HG03342 (cell line): Measurements from ENCODE around the gene PAN2.
"Not testable (repeated sequence)": the region's sequence is repeated elsewhere in the genome, so short reads cannot be mapped to it uniquely, and the experiment has no call there.

Source experiments
- ATAC-seq: cut with Tn5 transposase; IDR thresholded peaks from one replicate; pipeline ENCODE4 v1.9.1; 2021; ENCODE audit warnings: mild to moderate bottlenecking, moderate library complexity; ENCODE audit not compliant: unreplicated experiment

Gene PAN2

DNA sequence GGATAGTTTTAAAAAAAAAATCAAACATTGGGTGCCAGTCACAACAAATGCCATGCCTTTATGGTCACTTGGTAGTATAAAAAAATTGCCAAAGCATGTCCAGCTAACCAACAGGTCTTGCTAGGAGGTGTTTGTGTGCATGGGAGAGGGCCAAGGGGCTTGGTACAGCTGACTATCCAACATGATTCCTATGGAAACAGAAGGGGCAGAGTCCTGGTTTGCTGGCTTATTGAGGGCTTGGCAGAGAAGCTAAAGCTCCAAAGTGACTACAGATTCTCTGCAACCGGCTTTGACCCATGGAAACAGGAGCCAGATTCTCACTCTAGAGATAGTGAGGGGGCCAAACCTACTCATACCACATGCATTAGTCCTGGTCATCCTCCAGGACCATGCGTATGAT, 61.3 kb downstream of the PAN2 start:
- ATAC-seq = not testable (repeated sequence)

DNA sequence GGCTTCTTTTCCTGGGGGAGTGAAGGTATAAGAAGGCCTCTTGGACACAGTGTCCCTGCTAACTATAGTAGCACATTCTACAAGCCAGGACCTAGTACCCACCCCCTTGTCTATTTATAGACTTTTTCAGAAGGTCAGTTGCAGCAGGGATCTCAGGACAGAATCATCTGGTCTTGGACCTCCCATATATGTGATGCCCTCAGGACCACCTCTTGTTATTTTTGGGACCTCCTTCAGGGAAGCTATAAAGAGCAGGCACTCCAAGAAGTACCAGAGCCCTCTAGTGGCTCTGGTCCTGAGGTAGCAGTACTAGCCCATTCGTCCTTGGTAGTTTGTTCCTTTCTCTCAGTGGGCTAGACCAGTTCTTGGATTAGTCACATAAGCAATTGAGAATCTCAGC, 62.8 kb downstream of the PAN2 start:
- no peak for ATAC-seq

DNA sequence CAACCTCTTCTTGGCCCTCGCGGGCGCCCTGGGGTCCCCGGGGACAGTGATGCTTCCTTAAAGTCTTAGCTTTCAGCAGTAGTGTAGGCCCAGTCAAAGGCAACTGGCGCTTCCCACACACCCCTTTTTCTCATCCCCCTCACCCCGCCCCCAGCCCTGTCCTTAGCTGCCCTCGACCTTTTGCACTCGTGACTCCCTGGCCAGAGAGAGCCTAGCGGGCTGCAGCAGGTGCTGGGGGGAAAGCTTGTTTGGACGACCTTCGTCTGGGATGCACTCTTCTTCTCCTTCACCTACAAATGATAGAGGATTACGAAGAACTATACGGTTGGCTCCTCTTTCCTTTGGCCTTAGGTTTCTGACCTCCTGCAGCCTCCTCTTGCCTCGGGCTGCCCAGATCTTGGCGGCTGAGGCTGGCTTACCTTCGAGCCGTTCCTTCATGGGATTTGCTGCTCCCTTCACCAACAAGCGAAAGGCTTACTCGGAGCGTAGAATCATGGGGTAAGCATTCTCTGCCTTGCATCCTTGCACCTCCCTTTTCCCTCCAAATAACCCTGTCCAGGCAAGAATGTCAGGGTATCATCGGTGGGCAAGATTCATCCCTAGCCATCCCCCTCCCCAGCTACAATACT, 66.2 kb downstream of the PAN2 start:
- ATAC-seq = peak; percentile 9

DNA sequence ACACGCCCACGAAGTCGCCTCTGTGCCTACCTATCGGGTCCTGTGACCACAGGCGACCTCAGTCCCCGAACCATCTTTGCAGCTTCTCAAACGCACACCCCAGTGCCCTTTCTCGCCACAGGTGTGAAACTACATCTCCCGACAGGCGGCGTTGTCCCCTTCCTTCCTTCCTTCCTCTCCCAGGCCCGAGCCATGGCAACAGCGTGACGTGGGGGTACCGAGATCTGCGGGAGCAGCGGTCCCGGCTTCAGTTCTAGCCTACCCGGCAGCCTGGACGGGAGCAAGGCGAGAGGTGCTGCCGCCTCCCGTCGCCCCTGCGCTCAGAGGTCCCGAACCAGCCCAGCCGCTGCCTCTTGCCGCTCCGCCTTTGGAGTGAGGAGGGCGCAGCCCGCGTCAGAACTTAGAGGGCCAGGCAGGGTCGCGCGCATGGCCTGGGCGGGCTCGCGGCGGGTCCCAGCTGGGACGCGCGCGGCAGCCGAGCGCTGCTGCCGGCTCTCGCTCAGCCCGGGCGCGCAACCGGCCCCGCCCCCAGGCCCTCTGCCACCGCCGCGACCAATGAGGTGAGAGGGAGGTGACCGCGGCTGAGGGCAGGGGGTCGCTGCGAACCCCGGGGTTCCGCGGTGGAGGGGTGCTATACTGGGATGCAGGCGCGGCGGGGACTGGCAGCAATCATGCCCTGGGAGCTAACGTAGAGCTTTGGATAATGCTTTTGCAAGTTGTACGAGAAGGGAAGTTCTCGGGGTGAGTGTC, 66.9 kb downstream of the PAN2 start, which contains the start of gene COQ10A:
Gene COQ10A, plus strand, starts transcription at position 250 of the 750 bp plus-strand sequence. Its CDS starts 177 bp downstream, at position 427.
- peak; percentile 86 for ATAC-seq
